Hematopoietic multipotent progenitor cell treated with erythropoietin and hydrocortisone succinate and interleukin-3 and kit ligand, for 17 days (in vitro differentiated cells): ENCODE results near the gene NR1H3.

Experiments
- DNase-seq: peaks from one replicate; pipeline ENCODE4 v3.0.0-alpha.2; 2015; ENCODE audit warnings: low spot score

The NR1H3 gene

GRCh38 chr11:47269829-47270305, 12.1 kb downstream of the NR1H3 start, which contains the start of gene MADD:
TSS of gene MADD (plus strand) at chr11:47270133.
- peak; percentile 79 for DNase-seq

GRCh38 chr11:47270331-47271271, 12.8 kb downstream of the NR1H3 start:
- peak; percentile 56 for DNase-seq

- DNase-seq, result peak; percentile 21
Measured at GRCh38 chr11:47271328-47271727, 13.5 kb downstream of the NR1H3 start.

- no peak for DNase-seq
Measured at GRCh38 chr11:47271961-47272661, 14.3 kb downstream of the NR1H3 start.

- no peak for DNase-seq
Measured at GRCh38 chr11:47272706-47273105, 14.9 kb downstream of the NR1H3 start.

- DNase-seq, result no peak
Measured at GRCh38 chr11:47274495-47275235, 16.9 kb downstream of the NR1H3 start.

- no peak for DNase-seq
Measured at GRCh38 chr11:47276923-47277322, 19.1 kb downstream of the NR1H3 start.

- no peak for DNase-seq
Measured at GRCh38 chr11:47278058-47278457, 20.3 kb downstream of the NR1H3 start.

- DNase-seq, result no peak
Measured at GRCh38 chr11:47278769-47279168, 21.0 kb downstream of the NR1H3 start.

- no peak for DNase-seq
Measured at GRCh38 chr11:47280099-47280498, 22.3 kb downstream of the NR1H3 start.

- no peak for DNase-seq
Measured at GRCh38 chr11:47280860-47281259, 23.1 kb downstream of the NR1H3 start.

GRCh38 chr11:47282462-47282861, 24.7 kb downstream of the NR1H3 start:
- no peak for DNase-seq

- no peak for DNase-seq
Measured at GRCh38 chr11:47284151-47284550, 26.4 kb downstream of the NR1H3 start.

- DNase-seq, result no peak
Measured at GRCh38 chr11:47285969-47286770, 28.4 kb downstream of the NR1H3 start.

- no peak for DNase-seq
Measured at GRCh38 chr11:47288066-47288465, 30.3 kb downstream of the NR1H3 start.

GRCh38 chr11:47289856-47290255, 32.1 kb downstream of the NR1H3 start:
- no peak for DNase-seq

GRCh38 chr11:47295385-47295784, 37.6 kb downstream of the NR1H3 start:
- DNase-seq, result no peak

GRCh38 chr11:47296045-47296444, 38.2 kb downstream of the NR1H3 start:
- no peak for DNase-seq

GRCh38 chr11:47299078-47299477, 41.3 kb downstream of the NR1H3 start:
- DNase-seq, result no peak

GRCh38 chr11:47302853-47303252, 45.1 kb downstream of the NR1H3 start:
- DNase-seq, result no peak

GRCh38 chr11:47305734-47306483, 48.1 kb downstream of the NR1H3 start:
- no peak for DNase-seq
